CD1c-positive myeloid dendritic cell (primary cell): Measurements from ENCODE around the gene FGF12.
A peak's percentile ranks its signal among the peaks of the same experiment; 100 is the strongest.
"Not testable (repeated sequence)": the region's sequence is repeated elsewhere in the genome, so short reads cannot be mapped to it uniquely, and the experiment has no call there.

Experiments used
- DNase-seq: peaks from one replicate; pipeline ENCODE4 v3.0.0-alpha.2; 2016; ENCODE audit errors: extremely low spot score

The FGF12 gene

GRCh38 chr3:192577811-192578210, 149.5 kb downstream of the FGF12 start:
- DNase-seq: no peak

GRCh38 chr3:192577271-192577670, 150.1 kb downstream of the FGF12 start:
- no peak for DNase-seq

GRCh38 chr3:192576704-192577103, 150.6 kb downstream of the FGF12 start:
- not testable (repeated sequence) for DNase-seq

- DNase-seq: no peak
Measured at GRCh38 chr3:192575879-192576506, 151.3 kb downstream of the FGF12 start.

DNA sequence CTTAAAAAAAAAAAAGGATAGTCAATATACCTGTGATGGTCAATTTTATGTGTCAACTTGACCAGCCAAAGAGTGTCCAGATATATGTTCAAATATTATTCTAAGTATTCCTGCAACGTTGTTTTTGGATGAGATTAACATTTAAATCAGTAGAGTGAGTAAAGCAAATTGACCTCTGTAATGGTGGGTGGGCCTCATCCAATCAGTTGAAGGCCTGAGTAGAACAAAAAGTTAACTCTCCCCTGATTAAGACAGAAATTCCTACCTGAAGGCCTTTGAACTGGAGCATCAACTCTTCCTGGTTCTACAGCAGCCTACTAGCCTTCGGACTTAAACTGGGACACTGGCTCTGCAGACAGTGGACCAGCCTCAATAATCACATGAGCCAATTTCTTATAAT, 154.1 kb downstream of the FGF12 start:
- DNase-seq: no peak

GRCh38 chr3:192570821-192571791, 156.2 kb downstream of the FGF12 start:
- DNase-seq: no peak

DNA sequence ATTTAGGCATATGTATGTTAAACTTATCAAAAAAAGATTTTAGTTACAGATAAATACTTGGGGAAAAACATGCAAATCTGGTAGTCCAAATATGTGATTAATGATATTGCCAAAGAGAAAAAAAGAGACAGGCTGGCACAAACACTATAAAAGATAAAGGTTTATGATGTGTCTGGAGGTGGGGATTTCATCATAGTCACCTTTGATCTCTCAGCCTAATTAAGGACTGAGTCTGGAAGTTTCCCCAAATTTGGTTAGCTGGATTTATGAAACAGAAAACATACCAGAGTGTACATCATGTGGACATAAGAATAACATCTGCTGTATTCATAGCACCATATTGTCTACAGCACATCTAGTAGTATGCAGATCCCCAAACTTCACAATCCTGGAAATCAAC, 157.0 kb downstream of the FGF12 start:
- DNase-seq: no peak

DNA sequence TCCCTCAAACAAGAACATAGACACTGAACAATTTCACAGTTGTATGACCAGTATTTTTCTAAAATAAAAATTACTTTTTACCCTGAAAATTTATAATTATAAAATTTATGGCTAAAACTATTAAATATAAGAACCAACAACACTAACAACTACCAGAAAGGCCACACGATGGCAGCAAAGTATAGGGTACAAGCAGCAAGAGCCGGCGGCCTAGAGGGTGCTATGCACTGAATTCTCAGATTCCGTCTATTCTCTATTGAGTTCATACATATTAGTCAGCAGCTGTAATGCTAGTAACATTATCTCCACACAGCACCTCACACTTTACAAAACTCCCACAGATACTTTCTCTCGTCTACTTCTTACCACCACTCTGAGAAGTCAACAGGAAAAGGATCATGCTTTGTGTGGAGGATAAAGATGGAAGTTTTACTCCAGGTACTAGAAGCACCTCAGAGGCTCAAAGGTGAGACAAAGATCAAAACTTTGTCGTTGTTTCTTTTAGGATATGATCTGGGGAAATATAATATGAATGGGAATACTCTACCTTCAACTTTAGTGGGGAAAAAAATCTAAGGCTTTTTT, 160.5 kb downstream of the FGF12 start:
- peak; percentile 44 for DNase-seq

DNA sequence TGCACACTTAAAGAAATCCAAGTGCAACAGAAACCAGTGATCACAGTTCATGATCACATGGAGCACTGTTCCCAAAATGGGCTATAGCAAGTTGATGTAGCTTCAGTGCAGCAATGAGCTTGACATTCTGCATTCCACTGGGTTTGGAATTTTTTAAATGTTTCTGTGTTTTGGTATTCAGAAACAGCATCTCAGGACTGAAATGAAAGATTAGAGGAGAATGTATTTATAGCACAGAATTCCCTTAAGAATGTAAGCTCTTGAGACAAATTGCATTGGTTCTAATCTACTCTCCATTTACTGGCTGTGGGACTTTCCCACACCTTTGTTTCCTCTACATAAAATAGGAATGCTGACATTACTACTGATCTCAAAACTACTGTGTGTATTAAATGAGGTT, 162.7 kb downstream of the FGF12 start:
- no peak for DNase-seq

GRCh38 chr3:192563417-192563816, 163.9 kb downstream of the FGF12 start:
- DNase-seq: no peak

DNA sequence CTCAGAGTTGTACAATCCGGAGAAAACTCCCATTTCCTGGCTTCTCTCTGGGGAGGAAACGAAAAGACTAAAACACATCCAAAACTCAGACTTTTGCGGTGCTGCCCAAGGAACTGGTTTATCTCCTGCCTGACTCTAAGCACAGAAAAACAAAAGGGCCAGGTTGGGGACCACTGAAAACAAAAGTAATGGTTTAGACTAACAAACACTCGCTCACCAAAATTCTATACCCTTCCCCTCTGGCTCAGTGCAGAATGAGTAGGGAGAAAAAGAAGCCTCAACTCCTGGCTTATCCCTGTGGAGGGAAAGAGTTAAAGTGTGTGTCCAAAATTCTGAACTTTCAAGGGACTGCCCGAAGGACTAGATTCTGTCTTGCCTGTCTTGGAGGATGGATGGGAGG, 173.6 kb downstream of the FGF12 start:
- no peak for DNase-seq

DNA sequence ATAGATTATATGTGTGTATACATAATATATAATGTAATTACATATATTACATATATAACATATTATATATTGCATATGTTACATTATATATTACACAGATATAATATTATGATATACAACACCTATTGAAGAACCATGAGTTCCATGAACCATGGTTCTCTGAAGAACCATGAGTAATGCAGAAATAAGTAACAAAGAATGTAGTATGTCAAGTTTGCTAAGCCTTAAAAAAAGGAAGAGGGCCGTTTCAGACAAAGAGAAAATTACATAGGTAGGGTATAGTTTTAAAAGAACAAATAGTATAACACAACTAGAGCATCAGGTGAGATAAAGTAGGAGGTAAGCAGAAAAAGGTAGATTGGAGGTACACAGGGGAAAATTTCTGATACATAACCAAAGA, 177.0 kb downstream of the FGF12 start:
- DNase-seq: no peak

DNA sequence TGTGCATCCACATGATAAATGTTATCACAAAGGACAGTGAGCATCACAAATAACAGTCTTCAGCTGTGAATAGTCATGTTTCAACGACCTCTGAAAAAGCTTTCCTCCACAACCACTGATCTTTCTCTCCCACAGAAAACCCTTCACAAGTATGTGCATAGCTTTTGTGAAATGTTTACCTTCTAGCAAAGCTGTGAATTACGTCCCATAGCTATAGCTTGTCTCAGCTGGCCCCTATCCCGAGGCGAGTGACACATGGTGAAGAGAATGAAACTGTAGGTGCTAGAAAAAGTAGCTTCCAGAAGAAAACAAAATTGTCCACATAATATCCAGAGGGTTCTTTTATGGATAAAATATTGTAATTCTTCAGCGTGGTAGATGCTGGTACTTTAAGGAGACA, 182.0 kb downstream of the FGF12 start:
- no peak for DNase-seq

DNA sequence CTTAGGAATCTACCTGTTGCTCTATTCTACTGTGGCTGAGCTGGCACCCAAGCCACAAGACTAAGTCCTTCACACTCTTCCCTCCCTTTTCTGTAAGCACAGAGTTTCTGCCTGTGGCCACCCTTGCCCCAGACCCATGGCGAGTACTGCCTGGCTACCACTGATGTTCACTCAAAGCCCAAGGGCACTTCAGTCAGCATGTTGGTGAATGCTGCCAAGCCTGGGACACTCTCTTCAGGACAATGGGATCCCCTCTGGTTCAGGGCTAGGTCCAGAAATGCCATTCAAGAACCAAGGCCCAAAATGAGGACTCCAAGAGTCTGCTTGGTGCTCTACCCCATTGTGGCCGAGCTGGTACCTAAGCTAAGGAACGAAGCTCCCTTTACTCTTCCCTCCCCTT, 184.2 kb downstream of the FGF12 start:
- no peak for DNase-seq

DNA sequence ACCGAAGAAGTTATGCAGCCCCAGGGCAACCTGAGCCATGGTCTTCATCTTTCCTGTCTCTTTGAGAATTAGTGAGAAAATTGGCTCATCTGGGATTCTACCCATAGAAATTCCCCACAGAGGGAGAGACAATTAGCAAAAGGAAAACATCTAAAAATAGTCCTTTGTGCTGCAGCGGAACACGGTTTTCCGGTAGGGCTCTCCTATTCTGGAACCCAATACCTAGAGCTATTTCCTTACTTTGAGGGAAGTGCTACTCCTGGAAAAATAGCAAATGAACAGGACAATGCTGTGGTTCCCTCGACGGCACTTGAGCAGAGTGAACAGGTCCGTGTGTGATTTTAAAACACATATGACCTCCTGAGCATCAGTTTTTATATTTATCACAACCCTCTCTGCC, 210.5 kb downstream of the FGF12 start:
- no peak for DNase-seq

GRCh38 chr3:192515664-192516045, 211.7 kb downstream of the FGF12 start:
- DNase-seq: no peak

GRCh38 chr3:192514754-192515663, 212.3 kb downstream of the FGF12 start:
- DNase-seq: no peak

DNA sequence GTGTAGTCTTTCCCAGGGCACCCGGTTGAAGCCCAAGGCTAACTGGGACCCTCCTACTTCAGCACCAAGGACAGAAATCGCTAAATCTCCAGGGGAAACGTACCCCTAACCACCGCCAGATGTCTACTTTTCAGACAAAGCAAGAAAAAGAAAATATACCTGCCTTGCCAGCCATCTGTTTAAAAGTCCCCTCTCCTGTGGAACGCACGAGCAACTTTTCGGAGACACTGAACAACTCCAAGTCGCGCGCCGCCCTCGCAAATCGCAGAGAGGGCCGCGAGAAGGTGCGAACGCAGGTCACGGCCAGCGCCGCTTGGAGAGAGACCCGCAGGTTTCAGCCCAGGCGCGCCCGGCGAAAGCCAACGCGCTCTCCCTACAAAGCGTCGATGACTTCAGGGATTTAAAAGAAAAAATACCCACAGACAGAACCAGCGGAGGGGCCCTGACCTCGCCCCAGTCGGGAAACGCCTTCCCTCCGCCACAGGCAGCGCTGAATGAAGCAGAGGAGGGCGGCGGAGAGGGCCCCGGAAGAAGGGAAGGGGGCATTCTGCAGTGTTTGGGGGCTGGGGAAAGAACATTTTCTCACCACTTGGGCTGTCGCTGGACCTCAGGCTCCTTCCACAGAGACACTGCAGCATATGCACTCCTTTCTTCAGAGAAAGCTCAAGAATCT, 213.1 kb downstream of the FGF12 start:
- no peak for DNase-seq

GRCh38 chr3:192505731-192506130, 221.6 kb downstream of the FGF12 start:
- DNase-seq: no peak

- DNase-seq: no peak
Measured at GRCh38 chr3:192501401-192501800, 225.9 kb downstream of the FGF12 start.

DNA sequence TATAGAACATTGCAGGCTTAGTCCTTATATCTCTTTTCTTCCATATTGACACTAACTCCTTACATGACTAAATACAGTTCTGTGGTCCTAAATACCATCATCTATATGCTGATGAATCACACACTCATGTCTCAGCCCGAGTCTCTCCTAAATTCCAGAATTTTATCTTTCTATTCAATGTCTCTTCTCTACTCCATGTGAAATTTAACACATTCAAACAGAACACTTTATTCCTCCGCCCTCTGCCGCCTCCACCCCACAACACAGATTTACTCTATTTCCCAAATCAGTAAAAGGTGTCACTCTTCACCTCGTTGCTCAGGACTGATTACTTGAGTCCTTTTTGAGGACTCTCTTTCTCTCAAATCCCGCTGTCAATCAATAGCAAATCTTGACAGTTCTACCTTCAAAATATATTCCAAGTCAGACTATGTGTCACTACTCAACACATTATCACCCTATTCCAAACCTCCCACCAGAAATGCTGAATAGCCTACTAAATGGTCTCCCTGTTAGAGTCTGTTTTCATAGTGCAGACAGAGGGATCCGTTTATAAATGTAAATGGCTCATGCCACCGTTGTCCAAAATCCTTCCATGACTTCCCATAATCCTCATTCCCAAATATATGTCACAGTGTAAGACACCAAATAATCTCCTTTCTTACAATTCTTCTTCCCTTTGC, 230.3 kb downstream of the FGF12 start:
- no peak for DNase-seq
